ENCODE measurements around the gene BDKRB2. TPM values are rescaled to one million over a fixed set of nuclear protein-coding genes. Genes with fewer than 3 reads are reported as not detected.
A peak's percentile ranks its signal among the peaks of the same experiment; 100 is the strongest.

BDKRB2 gene
- total and polyA plus RNA-seq, 2 of the 4 experiments (the other 2 are of a cell fraction), result 60.9 to 73.1 TPM

- no peak for TF ChIP-seq ELK1 (IDR thresholded peaks at IDR 0.05; ENCODE audit: borderline replicate concordance, low read depth, low read length)
Observed at GRCh38 chr14:96203116-96203515, 1.5 kb upstream of the BDKRB2 start (continued).

- Histone ChIP-seq H3K27ac (ENCODE audit: insufficient read depth, low read length) (peak overlapping the region; percentile 97), H3K27me3 (ENCODE audit: control insufficient read depth, insufficient read depth, low read length) (no peaks in the 10 kb centered on the region), H4K5ac (ENCODE audit: low read depth, low read length) (peak overlapping the region; percentile 66), H4K8ac (ENCODE audit: low read depth in 2 of 2, low read length in 2 of 2) (peak overlapping the region; percentile 86), H3K36me3 (ENCODE audit: control insufficient read depth, insufficient read depth, low read length) (peaks cover 25% of the 10 kb centered on the region), H2AK9ac (replicated peaks; ENCODE audit: low read depth, low read length, poor library complexity) (no peak overlapping the region), H3K79me1 (ENCODE audit: low read depth in 1 of 2, low read length in 2 of 2) (peaks cover 21 to 48% of the 10 kb centered on the region in 2 experiments), H2BK5ac (ENCODE audit: low read depth, low read length, poor library complexity, severe bottlenecking) (peak overlapping the region; percentile 94), H3K14ac (replicated peaks; ENCODE audit: low read depth, low read length) (peak overlapping the region; percentile 92), H3K9me3 (ENCODE audit: control insufficient read depth, insufficient read depth, low read length) (no peaks in the 10 kb centered on the region), H3K23ac (ENCODE audit: low read depth, low read length) (peak overlapping the region; percentile 43), H3K9ac (ENCODE audit: low read depth, low read length) (peak overlapping the region; percentile 99), H3K18ac (ENCODE audit: low read depth, low read length) (peak overlapping the region; percentile 71), H2BK120ac (ENCODE audit: low read depth, low read length) (peak overlapping the region; percentile 81), H2BK20ac (ENCODE audit: low read depth, low read length) (peak overlapping the region; percentile 77), H4K20me1 (ENCODE audit: insufficient read depth, low read length) (peaks cover 25% of the 10 kb centered on the region), H2AFZ (replicated peaks; ENCODE audit: low read length, poor library complexity) (peak overlapping the region; percentile 24), H3K9me1 (ENCODE audit: insufficient read depth, low read length) (peaks cover 21% of the 10 kb centered on the region), H2BK15ac (ENCODE audit: low read depth, low read length) (peak overlapping the region; percentile 94), H3K56ac (ENCODE audit: extremely low read depth, insufficient read depth, low read length) (peak overlapping the region; percentile 73; the same call in 1 of the 2 replicates), H3K4ac (ENCODE audit: low read depth, low read length) (peak overlapping the region; percentile 94), H3K4me2 (ENCODE audit: low read depth, low read length) (0 out of 2 replicates have a peak overlapping the region, but pooled peaks have one; percentile 70), H3K4me1 (ENCODE audit: control insufficient read depth, insufficient read depth, low read length) (peaks cover 22% of the 10 kb centered on the region), H3K4me3 (ENCODE audit: insufficient read depth, low read depth, low read length) (no peak overlapping the region), H2AK5ac (ENCODE audit: low read depth, low read length) (peak overlapping the region; percentile 99), H4K91ac (ENCODE audit: insufficient read depth, low read depth, low read length) (peak overlapping the region; percentile 98)
- DNase-seq (peak; percentile 60), ATAC-seq (ENCODE audit: low read depth) (no peak)
- no CpG with 5 or more reads among the region's 1 CpG for WGBS, 2 experiments (ENCODE audit: extremely low coverage in 2 of 2, insufficient read length in 1 of 2)
- in situ Hi-C loops (cut with MboI; ENCODE audit: low sequenced_read_pairs) (loop anchor here (5.0 kb wide), 1 partner anchor 96 kb away; no protein-coding TSS in a partner anchor), intact Hi-C loops (cut with micrococcal nuclease) (loop anchor here (1.0 to 10.0 kb wide), 6 partner anchors 27 to 209 kb away; no protein-coding TSS in a partner anchor), dilution Hi-C loops (cut with HindIII; ENCODE audit: low sequenced_read_pairs, unreplicated experiment) (no loop called here)
- ChIA-PET POLR2A (ENCODE audit: unreplicated experiment) (interaction anchor here (0.5 kb wide), 1 partner anchor 55 kb away, joined by 5 read pairs; no protein-coding TSS in a partner anchor), CTCF (interaction anchor here (1.0 to 2.5 kb wide), 2 partner anchors 72 to 78 kb away, joined by 3 to 9 read pairs; no protein-coding TSS in a partner anchor)
- no TSS peak for BruUV-seq (replicated peaks)
- TF ChIP-seq RAD21 (IDR thresholded peaks at IDR 0.05; ENCODE audit: low read length) (no peak), SMC3 (IDR thresholded peaks at IDR 0.05; ENCODE audit: low read depth, low read length) (no peak), USF2 (IDR thresholded peaks at IDR 0.05; ENCODE audit: low read depth, low read length) (no peak), NFE2L2 (IDR thresholded peaks at IDR 0.05; ENCODE audit: low read depth, low read length) (no peak), ELK1 (IDR thresholded peaks at IDR 0.05; ENCODE audit: borderline replicate concordance, low read depth, low read length) (no peak), RFX5 (IDR thresholded peaks at IDR 0.05; ENCODE audit: low read depth, low read length) (no peak), MXI1 (IDR thresholded peaks at IDR 0.05; ENCODE audit: borderline replicate concordance, low read depth, low read length) (no peak), CHD1 (IDR thresholded peaks at IDR 0.05; ENCODE audit: low read depth, low read length) (no peak), FOS (IDR thresholded peaks at IDR 0.05; ENCODE audit: low read depth, low read length) (no peak), CTCF (conservative IDR thresholded peaks at IDR 0.05; ENCODE audit: low read depth, low read length) (no peak), POLR2A (IDR thresholded peaks at IDR 0.05; ENCODE audit: low read depth, low read length) (no peak)
Observed at GRCh38 chr14:96203635-96204034, 1.0 kb upstream of the BDKRB2 start.

Measured in IMR-90 (cell line).